HL-60 (cell line): ENCODE data around the gene DDAH2.
A peak's percentile ranks its signal among the peaks of the same experiment; 100 is the strongest.

Source experiments
- DNase-seq, 2 experiments: peaks; one replicate each; pipeline ENCODE4 v3.0.0-alpha.2; 2010 to 2020; ENCODE audit warnings: low read depth in 1 of 2, low spot score in 1 of 2
- H3K27ac ChIP-seq: fragments of 250-450 bp; sonication (Bioruptor Pico); replicated peaks from 2 replicates; pipeline ENCODE4 v1.5.1; 2020; ENCODE audit warnings: mild to moderate bottlenecking, moderate library complexity
- H3K27me3 ChIP-seq: fragments of 250-450 bp; sonication (Bioruptor Pico); 2 replicates; pipeline ENCODE4 v1.5.1; 2021; ENCODE audit warnings: mild to moderate bottlenecking, moderate library complexity; ENCODE audit not compliant: insufficient read depth, poor library complexity, severe bottlenecking
- H3K4me3 ChIP-seq: replicated peaks from 2 replicates; pipeline ENCODE4 v1.5.1; 2011; ENCODE audit warnings: mild to moderate bottlenecking, control low read depth, low read length; ENCODE audit not compliant: insufficient read depth
- CTCF ChIP-seq: IDR thresholded peaks from one replicate; pipeline ENCODE4 v1.5.1; 2011; ENCODE audit warnings: low read length, control low read depth, inconsistent platforms; ENCODE audit not compliant: insufficient read depth
- GABPA ChIP-seq: IDR thresholded peaks from 2 replicates; pipeline ENCODE4 v1.6.1; 2012; ENCODE audit warnings: low read depth
- POLR2AphosphoS5 ChIP-seq: IDR thresholded peaks from 2 replicates; pipeline ENCODE4 v1.6.1; 2012; ENCODE audit warnings: low read depth
- REST ChIP-seq: IDR thresholded peaks from 2 replicates; pipeline ENCODE4 v1.6.1; 2012; ENCODE audit warnings: low read depth; ENCODE audit not compliant: insufficient replicate concordance
- SPI1 ChIP-seq: IDR thresholded peaks from 2 replicates; pipeline ENCODE4 v1.6.1; 2012; ENCODE audit warnings: low read depth, mild to moderate bottlenecking, borderline replicate concordance

Gene DDAH2

GRCh38 chr6:31702819-31703716 is 26.0 kb downstream of the DDAH2 start, which contains the start of gene ABHD16A:
TSS of gene ABHD16A (minus strand) at chr6:31703324. CDS start at chr6:31703281, 43 bp downstream.
- Histone ChIP-seq H3K27me3 (no peaks in the 10 kb centered on the region), H3K4me3 (peak within 1 kb of the TSS; percentile 64), H3K27ac (peak within 1 kb of the TSS; percentile 96)
- TF ChIP-seq SPI1 (no peak), GABPA (peak; percentile 47), REST (peak; percentile 38), POLR2AphosphoS5 (no peak; the same call in 1 of the 2 replicates)
- peak; percentile 100 for DNase-seq

- no peak for DNase-seq
- peak overlapping the region; percentile 96 for H3K27ac ChIP-seq
- H3K27me3 ChIP-seq: no peaks in the 10 kb centered on the region
- peak overlapping the region; percentile 64 for H3K4me3 ChIP-seq
- TF ChIP-seq GABPA: no peak
- no peak for TF ChIP-seq REST
- TF ChIP-seq POLR2AphosphoS5: no peak
- TF ChIP-seq CTCF: no peak
- no peak for TF ChIP-seq SPI1
Measured at GRCh38 chr6:31702405-31702818, 26.7 kb downstream of the DDAH2 start.

- DNase-seq: no peak
- H3K27me3 ChIP-seq: no peaks in the 10 kb centered on the region
- TF ChIP-seq GABPA: no peak
- no peak for TF ChIP-seq REST
- no peak for TF ChIP-seq POLR2AphosphoS5
- peak overlapping the region; percentile 96 for H3K27ac ChIP-seq
- peak overlapping the region; percentile 64 for H3K4me3 ChIP-seq
Measured at GRCh38 chr6:31701666-31702404, 27.3 kb downstream of the DDAH2 start.
